Neural cell (in vitro differentiated cells): ENCODE data around the gene MPHOSPH9. TPM values are rescaled to one million over a fixed set of nuclear protein-coding genes. Genes with fewer than 3 reads are reported as not detected.

Experiments
- H2AFZ ChIP-seq: fragments of 200-600, 300-800 bp; sonication (generic), shearing (Covaris generic); 2 replicates; pipeline ENCODE4 v1.6.0; 2014; ENCODE audit warnings: low read depth, mild to moderate bottlenecking, antibody characterized with exemption, low read length, moderate library complexity
- H3F3A ChIP-seq: fragments of 200-600 bp; shearing (Covaris generic); 2 replicates; pipeline ENCODE4 v1.6.1; 2016; ENCODE audit warnings: mild to moderate bottlenecking, moderate library complexity, mixed read lengths, antibody characterized with exemption, low read length; ENCODE audit not compliant: insufficient read depth, poor library complexity, severe bottlenecking
- H3K27ac ChIP-seq: fragments of 200-600, 300-800 bp; sonication (generic), shearing (Covaris generic); 2 replicates; pipeline ENCODE4 v1.5.1; 2014; ENCODE audit warnings: mild to moderate bottlenecking, low read length, moderate library complexity
- H3K27me3 ChIP-seq: fragments of 300-800, 200-600 bp; sonication (generic), shearing (Covaris generic); 2 replicates; pipeline ENCODE4 v1.6.0; 2014; ENCODE audit warnings: mild to moderate bottlenecking, low read depth, low read length, moderate library complexity; ENCODE audit not compliant: insufficient read depth
- H3K36me3 ChIP-seq: fragments of 300-800, 200-600 bp; sonication (generic), shearing (Covaris generic); 2 replicates; pipeline ENCODE4 v1.5.1; 2014; ENCODE audit warnings: mild to moderate bottlenecking, antibody characterized with exemption, low read length, moderate library complexity; ENCODE audit not compliant: insufficient read depth
- H3K4me2 ChIP-seq: fragments of 300-800, 200-600 bp; sonication (generic), shearing (Covaris generic); 2 replicates; pipeline ENCODE4 v1.6.0; 2014; ENCODE audit warnings: mild to moderate bottlenecking, low read length
- H3K4me3 ChIP-seq: fragments of 300-800, 200-600 bp; sonication (generic), shearing (Covaris generic); 2 replicates; pipeline ENCODE4 v1.5.1; 2014; ENCODE audit warnings: mild to moderate bottlenecking, low read length, moderate library complexity
- H3K79me2 ChIP-seq: fragments of 200-600 bp; shearing (Covaris generic); replicated peaks from 2 replicates; pipeline ENCODE4 v1.6.0; 2014; ENCODE audit warnings: mild to moderate bottlenecking, low read length, moderate library complexity; ENCODE audit not compliant: insufficient read depth
- H3K9ac ChIP-seq: fragments of 300-800, 200-600 bp; sonication (generic), shearing (Covaris generic); 2 replicates; pipeline ENCODE4 v1.6.1; 2016; ENCODE audit warnings: mild to moderate bottlenecking, low read length, mixed read lengths
- H3K9me2 ChIP-seq: fragments of 200-600 bp; shearing (Covaris generic); 2 replicates; pipeline ENCODE4 v1.6.1; 2016; ENCODE audit warnings: mild to moderate bottlenecking, low read length, mixed read lengths; ENCODE audit not compliant: insufficient read depth
- H3K9me3 ChIP-seq: fragments of 200-600, 300-800 bp; sonication (generic), shearing (Covaris generic); 2 replicates; pipeline ENCODE4 v1.6.1; 2016; ENCODE audit warnings: mild to moderate bottlenecking, mixed run types, low read length, moderate library complexity, mixed read lengths
- H4K20me1 ChIP-seq: fragments of 200-600 bp; shearing (Covaris generic); 2 replicates; pipeline ENCODE4 v1.6.1; 2016; ENCODE audit warnings: mild to moderate bottlenecking, mixed run types; ENCODE audit not compliant: insufficient read depth
- CTCF ChIP-seq: fragments of 450-650 bp; IDR thresholded peaks from 2 replicates; pipeline ENCODE4 v1.5.1; 2014; ENCODE audit warnings: antibody characterized with exemption, mild to moderate bottlenecking, moderate library complexity; ENCODE audit not compliant: poor library complexity, severe bottlenecking
- EP300 ChIP-seq: fragments of 450-650 bp; conservative IDR thresholded peaks from 2 replicates; pipeline ENCODE4 v1.6.1; 2014; ENCODE audit warnings: antibody characterized with exemption, mild to moderate bottlenecking, moderate library complexity; ENCODE audit not compliant: poor library complexity, severe bottlenecking
- EZH2 ChIP-seq: fragments of 200-600, 300-800 bp; shearing (Covaris generic), sonication (generic); IDR thresholded peaks from 2 replicates; pipeline ENCODE4 v1.6.1; 2014; ENCODE audit warnings: antibody characterized with exemption, low read length, borderline replicate concordance, mild to moderate bottlenecking; ENCODE audit not compliant: insufficient read depth, poor library complexity, severe bottlenecking
- MXI1 ChIP-seq: fragments of 450-650 bp; conservative IDR thresholded peaks from 2 replicates; pipeline ENCODE4 v1.6.1; 2014; ENCODE audit warnings: antibody characterized with exemption, mild to moderate bottlenecking; ENCODE audit not compliant: poor library complexity, severe bottlenecking
- POLR2AphosphoS5 ChIP-seq: IDR thresholded peaks from 2 replicates; pipeline ENCODE4 v1.6.1; 2012
- RAD21 ChIP-seq: fragments of 450-650 bp; conservative IDR thresholded peaks from 2 replicates; pipeline ENCODE4 v1.6.1; 2014; ENCODE audit warnings: antibody characterized with exemption, mild to moderate bottlenecking, moderate library complexity
- REST ChIP-seq: IDR thresholded peaks from 2 replicates; pipeline ENCODE4 v1.6.1; 2012; ENCODE audit warnings: borderline replicate concordance
- SMC3 ChIP-seq: fragments of 450-650 bp; conservative IDR thresholded peaks from 2 replicates; pipeline ENCODE4 v1.6.1; 2014; ENCODE audit warnings: antibody characterized with exemption, mild to moderate bottlenecking, moderate library complexity; ENCODE audit not compliant: poor library complexity
- TAF1 ChIP-seq: IDR thresholded peaks from 2 replicates; pipeline ENCODE4 v1.6.1; 2012; ENCODE audit warnings: low read depth
- polyA plus RNA-seq: library from polyadenylated mRNA; depleted of rRNA; stranded (reverse); fragments of >200 nt; gene quantifications from 2 replicates; pipeline ENCODE4 v1.2.3, GENCODE V29; 2014

MPHOSPH9 gene
- polyA plus RNA-seq, 1 donor from 2014 or later, result 59.1 TPM

- Histone ChIP-seq H3K36me3 (peaks cover 10% of the 10 kb centered on the region), H3K27me3 (no peaks in the 10 kb centered on the region), H3K9me2 (no peaks in the 10 kb centered on the region), H3K27ac (no peak overlapping the region), H3K79me2 (no peaks in the 10 kb centered on the region), H3K4me2 (no peak overlapping the region), H2AFZ (no peak overlapping the region), H3K9me3 (no peaks in the 10 kb centered on the region), H3K4me3 (no peak overlapping the region), H4K20me1 (no peaks in the 10 kb centered on the region), H3K9ac (no peak overlapping the region), H3F3A (no peaks in the 10 kb centered on the region)
- TF ChIP-seq EP300 (no peak), CTCF (no peak), REST (no peak), TAF1 (no peak), RAD21 (no peak), EZH2 (no peak), MXI1 (no peak), SMC3 (no peak), POLR2AphosphoS5 (no peak)
Measured at GRCh38 chr12:123200414-123200813, 32.5 kb downstream of the MPHOSPH9 start.

GRCh38 chr12:123199936-123200335 is 33.0 kb downstream of the MPHOSPH9 start:
- Histone ChIP-seq H3K36me3 (peaks cover 10% of the 10 kb centered on the region), H2AFZ (no peak overlapping the region), H3K27me3 (no peaks in the 10 kb centered on the region), H3K9me2 (no peaks in the 10 kb centered on the region), H4K20me1 (no peaks in the 10 kb centered on the region), H3K79me2 (no peaks in the 10 kb centered on the region), H3K9me3 (no peaks in the 10 kb centered on the region), H3K4me2 (no peak overlapping the region), H3F3A (no peaks in the 10 kb centered on the region), H3K9ac (no peak overlapping the region), H3K4me3 (no peak overlapping the region), H3K27ac (no peak overlapping the region)
- TF ChIP-seq EP300 (no peak), EZH2 (no peak), CTCF (no peak)
